ENCODE measurements around the gene ACCSL.

The ACCSL gene

DNA sequence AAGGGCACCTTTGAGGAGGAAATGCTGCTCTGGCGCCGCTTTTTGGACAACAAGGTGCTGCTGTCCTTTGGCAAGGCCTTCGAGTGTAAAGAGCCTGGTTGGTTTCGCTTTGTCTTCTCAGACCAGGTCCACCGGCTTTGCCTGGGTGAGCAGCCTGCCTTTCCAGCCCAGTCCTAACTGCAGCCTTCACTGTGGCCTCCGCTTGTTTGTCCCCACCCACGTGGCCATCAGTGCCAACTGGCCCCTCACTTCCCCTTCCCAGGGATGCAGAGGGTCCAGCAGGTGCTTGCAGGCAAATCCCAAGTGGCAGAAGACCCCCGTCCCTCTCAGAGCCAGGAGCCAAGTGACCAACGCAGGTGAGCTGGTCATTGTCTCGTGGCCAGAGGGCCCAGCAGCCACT lies 35.7 kb downstream of the ACCSL start:
- TF ChIP-seq ZC3H10 (CRISPR knock-in tag; IDR thresholded peaks at IDR 0.05) (no peak), ZFP30 (CRISPR knock-in tag; IDR thresholded peaks at IDR 0.05) (no peak)
- ATAC-seq = no peak

DNA sequence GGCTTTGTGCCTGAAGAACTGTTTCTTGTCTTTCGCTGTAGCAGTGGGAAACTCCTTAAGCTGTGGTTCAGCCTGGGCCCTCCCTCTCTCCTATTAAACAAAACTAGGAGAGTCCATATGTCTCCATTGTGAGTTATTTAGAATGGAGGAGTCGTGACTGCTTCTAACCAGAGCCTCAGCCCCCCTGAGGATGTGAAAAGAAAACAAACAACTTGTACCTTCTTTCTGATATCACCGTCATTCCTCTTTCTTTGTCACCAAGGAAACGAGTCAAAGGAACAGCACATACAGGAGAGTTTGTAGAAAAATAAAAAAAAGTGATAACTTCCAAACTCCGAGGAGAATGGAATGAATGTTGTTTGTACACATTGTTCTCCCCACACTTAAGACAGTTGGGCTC lies 36.1 kb downstream of the ACCSL start:
- ATAC-seq = no peak
- TF ChIP-seq, protein P1, sequence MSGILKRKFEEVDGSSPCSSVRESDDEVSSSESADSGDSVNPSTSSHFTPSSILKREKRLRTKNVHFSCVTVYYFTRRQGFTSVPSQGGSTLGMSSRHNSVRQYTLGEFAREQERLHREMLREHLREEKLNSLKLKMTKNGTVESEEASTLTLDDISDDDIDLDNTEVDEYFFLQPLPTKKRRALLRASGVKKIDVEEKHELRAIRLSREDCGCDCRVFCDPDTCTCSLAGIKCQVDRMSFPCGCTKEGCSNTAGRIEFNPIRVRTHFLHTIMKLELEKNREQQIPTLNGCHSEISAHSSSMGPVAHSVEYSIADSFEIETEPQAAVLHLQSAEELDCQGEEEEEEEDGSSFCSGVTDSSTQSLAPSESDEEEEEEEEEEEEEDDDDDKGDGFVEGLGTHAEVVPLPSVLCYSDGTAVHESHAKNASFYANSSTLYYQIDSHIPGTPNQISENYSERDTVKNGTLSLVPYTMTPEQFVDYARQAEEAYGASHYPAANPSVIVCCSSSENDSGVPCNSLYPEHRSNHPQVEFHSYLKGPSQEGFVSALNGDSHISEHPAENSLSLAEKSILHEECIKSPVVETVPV (CRISPR knock-in tag; IDR thresholded peaks at IDR 0.05) = no peak
- TF ChIP-seq, protein P2, sequence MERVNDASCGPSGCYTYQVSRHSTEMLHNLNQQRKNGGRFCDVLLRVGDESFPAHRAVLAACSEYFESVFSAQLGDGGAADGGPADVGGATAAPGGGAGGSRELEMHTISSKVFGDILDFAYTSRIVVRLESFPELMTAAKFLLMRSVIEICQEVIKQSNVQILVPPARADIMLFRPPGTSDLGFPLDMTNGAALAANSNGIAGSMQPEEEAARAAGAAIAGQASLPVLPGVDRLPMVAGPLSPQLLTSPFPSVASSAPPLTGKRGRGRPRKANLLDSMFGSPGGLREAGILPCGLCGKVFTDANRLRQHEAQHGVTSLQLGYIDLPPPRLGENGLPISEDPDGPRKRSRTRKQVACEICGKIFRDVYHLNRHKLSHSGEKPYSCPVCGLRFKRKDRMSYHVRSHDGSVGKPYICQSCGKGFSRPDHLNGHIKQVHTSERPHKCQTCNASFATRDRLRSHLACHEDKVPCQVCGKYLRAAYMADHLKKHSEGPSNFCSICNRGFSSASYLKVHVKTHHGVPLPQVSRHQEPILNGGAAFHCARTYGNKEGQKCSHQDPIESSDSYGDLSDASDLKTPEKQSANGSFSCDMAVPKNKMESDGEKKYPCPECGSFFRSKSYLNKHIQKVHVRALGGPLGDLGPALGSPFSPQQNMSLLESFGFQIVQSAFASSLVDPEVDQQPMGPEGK (CRISPR knock-in tag; IDR thresholded peaks at IDR 0.05; ENCODE audit: borderline replicate concordance) = no peak
- TF ChIP-seq ZFP3 (CRISPR knock-in tag; IDR thresholded peaks at IDR 0.05) (no peak), GLIS3 (CRISPR knock-in tag; IDR thresholded peaks at IDR 0.05) (no peak), BACH2 (CRISPR knock-in tag; IDR thresholded peaks at IDR 0.05; ENCODE audit: borderline replicate concordance) (no peak), ZNF565 (CRISPR knock-in tag; conservative IDR thresholded peaks at IDR 0.05; ENCODE audit: low read depth) (no peak), SNAI2 (CRISPR knock-in tag; IDR thresholded peaks at IDR 0.05) (no peak), ISL1 (CRISPR knock-in tag; IDR thresholded peaks at IDR 0.05) (no peak), RARB (CRISPR knock-in tag; IDR thresholded peaks at IDR 0.05) (no peak), ARNTL (CRISPR knock-in tag; IDR thresholded peaks at IDR 0.05; ENCODE audit: borderline replicate concordance, low read depth) (no peak), ZNF70 (CRISPR knock-in tag; IDR thresholded peaks at IDR 0.05) (no peak), ZC3H10 (CRISPR knock-in tag; IDR thresholded peaks at IDR 0.05) (no peak), ZNF8 (CRISPR knock-in tag; IDR thresholded peaks at IDR 0.05) (no peak), PPARA (CRISPR knock-in tag; IDR thresholded peaks at IDR 0.05; ENCODE audit: borderline replicate concordance) (no peak), ZFP30 (CRISPR knock-in tag; IDR thresholded peaks at IDR 0.05) (no peak), TCF4 (CRISPR knock-in tag; IDR thresholded peaks at IDR 0.05; ENCODE audit: borderline replicate concordance) (no peak), TOX (CRISPR knock-in tag; IDR thresholded peaks at IDR 0.05; ENCODE audit: borderline replicate concordance) (no peak), CSDC2 (CRISPR knock-in tag; IDR thresholded peaks at IDR 0.05) (no peak)
- TF ChIP-seq, protein P3, sequence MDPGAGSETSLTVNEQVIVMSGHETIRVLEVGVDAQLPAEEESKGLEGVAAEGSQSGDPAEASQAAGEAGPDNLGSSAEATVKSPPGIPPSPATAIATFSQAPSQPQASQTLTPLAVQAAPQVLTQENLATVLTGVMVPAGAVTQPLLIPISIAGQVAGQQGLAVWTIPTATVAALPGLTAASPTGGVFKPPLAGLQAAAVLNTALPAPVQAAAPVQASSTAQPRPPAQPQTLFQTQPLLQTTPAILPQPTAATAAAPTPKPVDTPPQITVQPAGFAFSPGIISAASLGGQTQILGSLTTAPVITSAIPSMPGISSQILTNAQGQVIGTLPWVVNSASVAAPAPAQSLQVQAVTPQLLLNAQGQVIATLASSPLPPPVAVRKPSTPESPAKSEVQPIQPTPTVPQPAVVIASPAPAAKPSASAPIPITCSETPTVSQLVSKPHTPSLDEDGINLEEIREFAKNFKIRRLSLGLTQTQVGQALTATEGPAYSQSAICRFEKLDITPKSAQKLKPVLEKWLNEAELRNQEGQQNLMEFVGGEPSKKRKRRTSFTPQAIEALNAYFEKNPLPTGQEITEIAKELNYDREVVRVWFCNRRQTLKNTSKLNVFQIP (CRISPR knock-in tag; IDR thresholded peaks at IDR 0.05; ENCODE audit: borderline replicate concordance, low read depth) = no peak
- TF ChIP-seq, protein P4, sequence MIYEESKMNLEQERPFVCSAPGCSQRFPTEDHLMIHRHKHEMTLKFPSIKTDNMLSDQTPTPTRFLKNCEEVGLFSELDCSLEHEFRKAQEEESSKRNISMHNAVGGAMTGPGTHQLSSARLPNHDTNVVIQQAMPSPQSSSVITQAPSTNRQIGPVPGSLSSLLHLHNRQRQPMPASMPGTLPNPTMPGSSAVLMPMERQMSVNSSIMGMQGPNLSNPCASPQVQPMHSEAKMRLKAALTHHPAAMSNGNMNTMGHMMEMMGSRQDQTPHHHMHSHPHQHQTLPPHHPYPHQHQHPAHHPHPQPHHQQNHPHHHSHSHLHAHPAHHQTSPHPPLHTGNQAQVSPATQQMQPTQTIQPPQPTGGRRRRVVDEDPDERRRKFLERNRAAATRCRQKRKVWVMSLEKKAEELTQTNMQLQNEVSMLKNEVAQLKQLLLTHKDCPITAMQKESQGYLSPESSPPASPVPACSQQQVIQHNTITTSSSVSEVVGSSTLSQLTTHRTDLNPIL (CRISPR knock-in tag; IDR thresholded peaks at IDR 0.05; ENCODE audit: low read depth) = no peak

DNA sequence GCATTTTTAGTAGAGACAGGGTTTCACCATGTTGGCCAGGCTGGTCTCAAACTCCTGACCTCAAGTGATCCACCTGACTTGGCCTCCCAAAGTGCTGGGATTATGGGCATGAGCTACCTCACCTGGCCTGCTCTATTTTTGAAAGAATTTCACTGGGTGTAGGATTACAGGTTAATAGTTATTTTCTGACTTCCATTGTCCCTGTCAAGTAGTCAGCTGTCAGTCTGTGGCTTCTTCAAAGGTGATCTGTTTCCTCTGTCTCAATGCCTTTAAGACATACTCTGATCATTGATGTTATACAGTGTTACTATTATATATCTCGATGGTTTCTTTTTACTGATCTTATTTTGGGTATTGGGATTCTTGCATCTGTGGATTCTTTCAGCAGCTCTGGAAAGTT lies 37.5 kb downstream of the ACCSL start:
- no peak for ATAC-seq
- TF ChIP-seq GLIS3 (CRISPR knock-in tag; IDR thresholded peaks at IDR 0.05) (no peak), SNAI2 (CRISPR knock-in tag; IDR thresholded peaks at IDR 0.05) (no peak), ZFP30 (CRISPR knock-in tag; IDR thresholded peaks at IDR 0.05) (no peak), TCF4 (CRISPR knock-in tag; IDR thresholded peaks at IDR 0.05; ENCODE audit: borderline replicate concordance) (no peak), ZNF8 (CRISPR knock-in tag; IDR thresholded peaks at IDR 0.05) (no peak), ISL1 (CRISPR knock-in tag; IDR thresholded peaks at IDR 0.05) (no peak), TOX (CRISPR knock-in tag; IDR thresholded peaks at IDR 0.05; ENCODE audit: borderline replicate concordance) (no peak), BACH2 (CRISPR knock-in tag; IDR thresholded peaks at IDR 0.05; ENCODE audit: borderline replicate concordance) (no peak), ESRRG (CRISPR knock-in tag; IDR thresholded peaks at IDR 0.05) (no peak), CSDC2 (CRISPR knock-in tag; IDR thresholded peaks at IDR 0.05) (no peak), ZNF70 (CRISPR knock-in tag; IDR thresholded peaks at IDR 0.05) (no peak), ZC3H10 (CRISPR knock-in tag; IDR thresholded peaks at IDR 0.05) (no peak), ARNTL (CRISPR knock-in tag; IDR thresholded peaks at IDR 0.05; ENCODE audit: borderline replicate concordance, low read depth) (no peak), OSR1 (CRISPR knock-in tag; IDR thresholded peaks at IDR 0.05) (no peak), RARB (CRISPR knock-in tag; IDR thresholded peaks at IDR 0.05) (no peak), ZNF565 (CRISPR knock-in tag; conservative IDR thresholded peaks at IDR 0.05; ENCODE audit: low read depth) (no peak)
- TF ChIP-seq, protein P4 (CRISPR knock-in tag; IDR thresholded peaks at IDR 0.05; ENCODE audit: low read depth) = no peak
- TF ChIP-seq, protein P5, sequence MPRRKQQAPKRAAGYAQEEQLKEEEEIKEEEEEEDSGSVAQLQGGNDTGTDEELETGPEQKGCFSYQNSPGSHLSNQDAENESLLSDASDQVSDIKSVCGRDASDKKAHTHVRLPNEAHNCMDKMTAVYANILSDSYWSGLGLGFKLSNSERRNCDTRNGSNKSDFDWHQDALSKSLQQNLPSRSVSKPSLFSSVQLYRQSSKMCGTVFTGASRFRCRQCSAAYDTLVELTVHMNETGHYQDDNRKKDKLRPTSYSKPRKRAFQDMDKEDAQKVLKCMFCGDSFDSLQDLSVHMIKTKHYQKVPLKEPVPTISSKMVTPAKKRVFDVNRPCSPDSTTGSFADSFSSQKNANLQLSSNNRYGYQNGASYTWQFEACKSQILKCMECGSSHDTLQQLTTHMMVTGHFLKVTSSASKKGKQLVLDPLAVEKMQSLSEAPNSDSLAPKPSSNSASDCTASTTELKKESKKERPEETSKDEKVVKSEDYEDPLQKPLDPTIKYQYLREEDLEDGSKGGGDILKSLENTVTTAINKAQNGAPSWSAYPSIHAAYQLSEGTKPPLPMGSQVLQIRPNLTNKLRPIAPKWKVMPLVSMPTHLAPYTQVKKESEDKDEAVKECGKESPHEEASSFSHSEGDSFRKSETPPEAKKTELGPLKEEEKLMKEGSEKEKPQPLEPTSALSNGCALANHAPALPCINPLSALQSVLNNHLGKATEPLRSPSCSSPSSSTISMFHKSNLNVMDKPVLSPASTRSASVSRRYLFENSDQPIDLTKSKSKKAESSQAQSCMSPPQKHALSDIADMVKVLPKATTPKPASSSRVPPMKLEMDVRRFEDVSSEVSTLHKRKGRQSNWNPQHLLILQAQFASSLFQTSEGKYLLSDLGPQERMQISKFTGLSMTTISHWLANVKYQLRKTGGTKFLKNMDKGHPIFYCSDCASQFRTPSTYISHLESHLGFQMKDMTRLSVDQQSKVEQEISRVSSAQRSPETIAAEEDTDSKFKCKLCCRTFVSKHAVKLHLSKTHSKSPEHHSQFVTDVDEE (CRISPR knock-in tag; IDR thresholded peaks at IDR 0.05) = no peak
- TF ChIP-seq, protein P1 (CRISPR knock-in tag; IDR thresholded peaks at IDR 0.05) = no peak
